GM12891 (cell line): ENCODE measurements around the gene PTPRD.

Experiments
- PAX5 ChIP-seq: IDR thresholded peaks from 2 replicates; pipeline ENCODE4 v1.6.1; 2011; ENCODE audit warnings: low read length, moderate library complexity, mild to moderate bottlenecking; ENCODE audit not compliant: insufficient read depth, severe bottlenecking
- POLR2A ChIP-seq: IDR thresholded peaks from 2 replicates; pipeline ENCODE4 v1.6.1; 2011; ENCODE audit warnings: low read depth, low read length, control low read depth
- POLR2AphosphoS5 ChIP-seq: IDR thresholded peaks from 2 replicates; pipeline ENCODE4 v1.6.1; 2011; ENCODE audit warnings: low read depth, low read length, control low read depth
- SPI1 ChIP-seq: IDR thresholded peaks from 2 replicates; pipeline ENCODE4 v1.6.1; 2011; ENCODE audit warnings: low read depth, low read length, control low read depth
- TAF1 ChIP-seq: IDR thresholded peaks from 2 replicates; pipeline ENCODE4 v1.6.1; 2011; ENCODE audit warnings: low read depth, low read length, control low read depth

- TF ChIP-seq POLR2A (no peak), POLR2AphosphoS5 (no peak), PAX5 (no peak), SPI1 (no peak), TAF1 (no peak)
These were observed 834.5 kb downstream of the PTPRD start for GRCh38 chr9:9778293-9778692.
